Smooth muscle cell (in vitro differentiated cells): ENCODE measurements around the gene PITPNC1. TPM values are rescaled to one million over a fixed set of nuclear protein-coding genes. Genes with fewer than 3 reads are reported as not detected.

Experiments used
- DNase-seq: peaks from one replicate; lab custom pipeline; 2025; ENCODE audit not compliant: unreplicated experiment; lab: John Stamatoyannopoulos, UW
- H2AFZ ChIP-seq: fragments of 200-600 bp; sonication (generic); 2 replicates; pipeline ENCODE4 v1.6.0; 2016; ENCODE audit warnings: antibody characterized with exemption, low read depth, mild to moderate bottlenecking
- H3F3A ChIP-seq: fragments of 200-600 bp; sonication (generic); 2 replicates; pipeline ENCODE4 v1.6.0; 2017; ENCODE audit warnings: antibody characterized with exemption, low read depth
- H3K27ac ChIP-seq: fragments of 200-600 bp; sonication (generic); 2 replicates; pipeline ENCODE4 v1.5.1; 2016; ENCODE audit warnings: low read depth, mild to moderate bottlenecking
- H3K27me3 ChIP-seq: fragments of 200-600 bp; sonication (generic); 2 replicates; pipeline ENCODE4 v1.6.1; 2016; ENCODE audit warnings: low read depth, mild to moderate bottlenecking
- H3K36me3 ChIP-seq: fragments of 200-600 bp; sonication (generic); 2 replicates; pipeline ENCODE4 v1.5.1; 2016; ENCODE audit warnings: low read depth
- H3K4me1 ChIP-seq: fragments of 200-600 bp; sonication (generic); 2 replicates; pipeline ENCODE4 v1.5.1; 2016; ENCODE audit warnings: low read depth
- H3K4me2 ChIP-seq: fragments of 200-600 bp; sonication (generic); 2 replicates; pipeline ENCODE4 v1.6.0; 2016; ENCODE audit warnings: mild to moderate bottlenecking
- H3K4me3 ChIP-seq: fragments of 200-600 bp; sonication (generic); 2 replicates; pipeline ENCODE4 v1.5.1; 2016; ENCODE audit warnings: mild to moderate bottlenecking
- H3K79me2 ChIP-seq: fragments of 200-600 bp; sonication (generic); 2 replicates; pipeline ENCODE4 v1.6.0; 2016; ENCODE audit warnings: low read depth, mild to moderate bottlenecking
- H3K9ac ChIP-seq: fragments of 200-600 bp; sonication (generic); 2 replicates; pipeline ENCODE4 v1.6.0; 2016; ENCODE audit warnings: low read depth
- H3K9me3 ChIP-seq: fragments of 200-600 bp; sonication (generic); replicated peaks from 2 replicates; pipeline ENCODE4 v1.5.1; 2016; ENCODE audit warnings: low read depth
- H4K20me1 ChIP-seq: fragments of 200-600 bp; sonication (generic); 2 replicates; pipeline ENCODE4 v1.6.0; 2016; ENCODE audit warnings: low read depth
- WGBS: methylation state at CpG from one replicate; pipeline ENCODE4 v1.1.7; 2016; ENCODE audit warnings: low lambda C conversion rate; 5-methylcytosine and 5-hydroxymethylcytosine counted together
- polyA plus RNA-seq: library from polyadenylated mRNA; unstranded; fragments of >200 nt; fragmentation: Nextera tagmentation; extraction: Ambion mirVana; gene quantifications from 2 replicates; pipeline ENCODE4 v1.2.1, GENCODE V29; 2016
- total RNA-seq: library from RNA; depleted of rRNA; stranded (reverse); fragments of >200 nt; gene quantifications from 2 replicates; pipeline ENCODE4 v1.2.3, GENCODE V29; 2014
- TF ChIP-seq, protein P1 (sequence below): fragments of 200-600 bp; sonication (generic); IDR thresholded peaks from 2 replicates; pipeline ENCODE4 v1.5.1; 2017; ENCODE audit warnings: borderline replicate concordance, mild to moderate bottlenecking, antibody characterized with exemption; ENCODE audit not compliant: insufficient read depth, poor library complexity, severe bottlenecking

PITPNC1 gene
- total and polyA plus RNA-seq, 2 experiments from 2014 or later: 9.6 to 12.5 TPM

DNA sequence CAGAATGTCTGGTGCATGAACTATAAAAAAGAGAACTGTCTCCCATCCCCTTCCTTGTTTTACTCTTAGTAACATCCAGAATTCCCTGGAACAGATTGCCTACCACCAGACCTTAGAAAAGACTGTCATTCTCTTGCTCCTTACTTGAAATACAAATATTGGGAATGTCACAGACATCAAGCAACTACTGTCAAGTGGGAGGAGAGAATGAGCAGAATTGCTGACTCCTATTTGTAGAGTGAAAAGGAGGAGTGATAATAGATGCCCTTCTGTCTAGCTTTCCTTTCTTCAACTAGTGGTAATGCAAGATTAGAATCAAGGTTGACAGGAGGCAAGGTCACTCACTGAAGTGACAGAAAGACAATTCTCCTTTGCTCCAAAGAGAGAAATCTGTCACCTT, 316.7 kb downstream of the PITPNC1 start:
- TF ChIP-seq, protein P1, sequence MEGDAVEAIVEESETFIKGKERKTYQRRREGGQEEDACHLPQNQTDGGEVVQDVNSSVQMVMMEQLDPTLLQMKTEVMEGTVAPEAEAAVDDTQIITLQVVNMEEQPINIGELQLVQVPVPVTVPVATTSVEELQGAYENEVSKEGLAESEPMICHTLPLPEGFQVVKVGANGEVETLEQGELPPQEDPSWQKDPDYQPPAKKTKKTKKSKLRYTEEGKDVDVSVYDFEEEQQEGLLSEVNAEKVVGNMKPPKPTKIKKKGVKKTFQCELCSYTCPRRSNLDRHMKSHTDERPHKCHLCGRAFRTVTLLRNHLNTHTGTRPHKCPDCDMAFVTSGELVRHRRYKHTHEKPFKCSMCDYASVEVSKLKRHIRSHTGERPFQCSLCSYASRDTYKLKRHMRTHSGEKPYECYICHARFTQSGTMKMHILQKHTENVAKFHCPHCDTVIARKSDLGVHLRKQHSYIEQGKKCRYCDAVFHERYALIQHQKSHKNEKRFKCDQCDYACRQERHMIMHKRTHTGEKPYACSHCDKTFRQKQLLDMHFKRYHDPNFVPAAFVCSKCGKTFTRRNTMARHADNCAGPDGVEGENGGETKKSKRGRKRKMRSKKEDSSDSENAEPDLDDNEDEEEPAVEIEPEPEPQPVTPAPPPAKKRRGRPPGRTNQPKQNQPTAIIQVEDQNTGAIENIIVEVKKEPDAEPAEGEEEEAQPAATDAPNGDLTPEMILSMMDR: no peak
- Histone ChIP-seq H3K27ac (no peak overlapping the region), H3K27me3 (no peaks in the 10 kb centered on the region), H3K4me2 (no peak overlapping the region), H3F3A (no peaks in the 10 kb centered on the region), H3K79me2 (no peaks in the 10 kb centered on the region), H3K9me3 (no peaks in the 10 kb centered on the region), H3K4me3 (no peak overlapping the region), H2AFZ (no peak overlapping the region), H3K36me3 (no peaks in the 10 kb centered on the region), H3K9ac (no peak overlapping the region), H3K4me1 (no peaks in the 10 kb centered on the region), H4K20me1 (no peaks in the 10 kb centered on the region)
- DNase-seq: no peak

DNA sequence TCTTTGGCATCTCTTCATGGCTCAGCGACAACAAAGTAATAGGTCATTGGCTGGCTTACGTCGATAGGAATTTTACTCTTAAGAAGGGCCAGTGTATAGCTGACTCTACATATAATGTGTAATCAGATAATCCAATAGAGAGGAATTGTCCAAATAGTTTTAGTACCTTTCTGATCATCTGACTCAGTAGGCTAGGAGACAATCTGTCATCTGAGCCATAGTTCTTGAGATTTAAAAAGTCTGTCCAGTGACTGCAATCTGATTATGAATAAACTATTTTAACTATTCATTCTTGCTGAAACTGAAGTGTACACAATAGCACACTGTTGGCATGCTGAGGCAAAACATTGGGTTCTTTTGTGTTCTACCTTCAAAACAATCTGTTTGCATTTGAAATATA, 319.3 kb downstream of the PITPNC1 start:
- H4K20me1 ChIP-seq: no peaks in the 10 kb centered on the region
- DNase-seq: no peak
- no peaks in the 10 kb centered on the region for H3K27me3 ChIP-seq
- TF ChIP-seq, protein P1: no peak
- H3K9ac ChIP-seq: no peak overlapping the region
- no peaks in the 10 kb centered on the region for H3F3A ChIP-seq
- WGBS: 93% methylated on average over 3 of the region's 3 CpGs
- H3K27ac ChIP-seq: no peak overlapping the region
- H3K4me2 ChIP-seq: no peak overlapping the region
- no peaks in the 10 kb centered on the region for H3K79me2 ChIP-seq
- no peak overlapping the region for H3K4me3 ChIP-seq
- no peaks in the 10 kb centered on the region for H3K9me3 ChIP-seq
- H3K36me3 ChIP-seq: no peaks in the 10 kb centered on the region
- no peaks in the 10 kb centered on the region for H3K4me1 ChIP-seq
- H2AFZ ChIP-seq: no peak overlapping the region

DNA sequence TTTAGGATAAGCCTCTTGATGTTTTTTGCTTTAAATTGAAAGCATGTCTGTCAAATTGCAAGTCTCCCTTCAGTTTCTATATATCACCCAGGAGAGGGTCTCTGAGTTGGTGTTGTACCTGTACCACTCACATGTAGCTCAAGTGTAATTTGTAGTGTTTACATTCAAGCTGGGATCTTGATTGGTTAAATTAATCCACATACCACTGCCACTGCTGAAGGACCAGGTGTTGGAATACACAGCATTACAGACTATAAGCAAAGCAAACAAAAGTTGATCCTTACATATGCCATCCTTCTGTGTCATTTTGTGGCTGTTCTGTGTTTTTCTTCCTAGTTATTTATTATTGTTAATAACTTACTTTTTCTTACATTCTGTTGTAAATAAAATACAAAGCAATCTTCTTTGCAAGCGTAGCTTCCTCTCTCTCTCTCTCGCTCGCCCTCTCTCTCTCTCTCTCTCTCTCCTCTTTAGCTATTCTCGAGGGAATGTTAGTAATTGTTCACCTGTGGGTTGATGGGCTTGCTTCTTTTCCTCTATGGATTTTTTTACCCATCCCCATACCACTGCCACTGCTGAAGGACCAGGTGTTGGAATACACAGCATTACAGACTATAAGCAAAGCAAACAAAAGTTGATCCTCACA, 319.9 kb downstream of the PITPNC1 start:
- no peak overlapping the region for H2AFZ ChIP-seq
- 77% methylated on average over 4 of the region's 4 CpGs for WGBS
- H3K36me3 ChIP-seq: no peaks in the 10 kb centered on the region
- no peaks in the 10 kb centered on the region for H4K20me1 ChIP-seq
- TF ChIP-seq, protein P1: no peak
- H3K27ac ChIP-seq: no peak overlapping the region
- no peaks in the 10 kb centered on the region for H3K4me1 ChIP-seq
- H3K4me2 ChIP-seq: no peak overlapping the region
- no peaks in the 10 kb centered on the region for H3K9me3 ChIP-seq
- no peak overlapping the region for H3K4me3 ChIP-seq
- H3K27me3 ChIP-seq: no peaks in the 10 kb centered on the region
- DNase-seq: no peak
- no peaks in the 10 kb centered on the region for H3F3A ChIP-seq
- H3K79me2 ChIP-seq: no peaks in the 10 kb centered on the region
- H3K9ac ChIP-seq: no peak overlapping the region

DNA sequence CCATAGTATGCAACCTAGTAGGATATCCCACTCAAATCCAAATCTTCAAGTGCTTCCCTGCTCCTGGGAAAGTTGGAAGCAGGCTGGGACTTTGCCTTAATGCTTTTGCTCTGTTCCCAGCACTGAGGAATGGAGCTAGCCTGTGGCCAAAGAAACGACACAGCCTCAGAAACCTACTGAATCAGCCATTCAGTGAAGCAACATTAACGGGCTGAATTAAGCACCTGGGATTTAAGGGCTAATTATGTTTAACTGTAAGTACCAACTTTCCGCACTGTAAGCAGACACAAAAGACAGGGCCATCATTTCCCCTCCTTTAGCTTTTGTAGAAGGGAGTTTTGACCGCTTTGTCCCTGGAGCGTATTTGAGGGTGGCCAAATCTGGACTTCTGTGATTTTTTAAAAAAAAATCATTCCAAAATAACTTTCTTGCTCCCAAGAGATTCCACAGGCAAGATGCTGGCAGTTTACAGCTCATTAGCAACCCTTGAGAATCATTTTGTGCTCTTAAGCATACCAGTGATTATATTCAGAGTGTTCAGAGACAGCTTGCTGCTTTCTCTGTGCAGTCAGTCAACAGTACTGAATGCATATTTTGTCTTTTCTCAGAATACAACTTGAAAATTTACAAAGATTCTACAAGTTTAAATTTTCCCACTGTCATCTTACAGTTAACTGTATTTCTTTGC, 323.1 kb downstream of the PITPNC1 start:
- Histone ChIP-seq H3F3A (no peaks in the 10 kb centered on the region), H3K9ac (no peak overlapping the region), H3K27ac (no peak overlapping the region), H3K27me3 (no peaks in the 10 kb centered on the region), H3K79me2 (no peaks in the 10 kb centered on the region), H3K36me3 (no peaks in the 10 kb centered on the region), H2AFZ (no peak overlapping the region), H3K4me3 (no peak overlapping the region), H3K4me2 (no peak overlapping the region), H3K4me1 (no peaks in the 10 kb centered on the region), H4K20me1 (no peaks in the 10 kb centered on the region), H3K9me3 (no peaks in the 10 kb centered on the region)
- no peak for DNase-seq
- TF ChIP-seq, protein P1: no peak
- WGBS: 86% methylated on average over 5 of the region's 5 CpGs
